Measurements from ENCODE around the gene GAS6. TPM values are rescaled to one million over a fixed set of nuclear protein-coding genes. Genes with fewer than 3 reads are reported as not detected.

Gene GAS6
- total and polyA plus RNA-seq, 7 experiments from 2014 or later = 0.38 to 5.5 (median 3.0) TPM; not detected in 1

DNA sequence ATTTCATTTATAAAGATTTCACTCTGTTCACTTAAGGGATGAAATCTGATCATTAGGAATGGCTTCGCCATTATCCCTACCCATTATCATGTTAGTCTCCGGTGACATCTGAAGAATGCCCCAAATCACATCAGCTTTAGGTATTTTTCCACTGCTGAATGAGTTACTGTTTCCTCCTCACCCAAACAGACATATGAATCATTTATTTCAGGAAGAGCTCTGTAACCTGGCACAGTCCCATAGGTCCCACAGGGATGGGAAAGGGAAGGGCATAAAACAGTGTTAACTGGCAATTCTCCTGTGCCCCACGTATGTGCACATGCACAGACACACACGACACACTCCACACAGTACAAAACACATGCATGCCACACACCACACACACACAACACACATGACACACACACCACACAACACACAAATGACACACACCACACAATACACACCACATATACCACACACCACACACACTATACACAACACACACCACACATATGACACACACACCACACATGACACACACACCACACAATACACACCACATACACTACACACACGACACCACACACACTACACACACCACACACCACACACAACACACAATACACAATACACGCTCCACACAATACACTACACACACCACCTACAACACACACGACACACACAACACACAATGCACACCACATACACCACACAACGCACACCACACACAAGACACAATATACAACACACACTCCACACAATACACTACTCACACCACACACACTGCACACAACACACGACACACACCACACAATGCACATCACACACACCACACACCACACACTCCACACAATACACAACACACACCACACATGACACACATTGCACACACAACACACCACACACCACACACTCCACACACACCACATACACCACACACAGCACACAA lies 89.4 kb downstream of the GAS6 start:
- ChIA-PET CTCF (interaction anchor here (0.6 kb wide), 1 partner anchor 12 kb away, joined by 3 read pairs; no protein-coding TSS in a partner anchor), POLR2A (no interaction called here)
- Histone ChIP-seq H3K27me3 (ENCODE audit: control insufficient read depth in 2 of 2, insufficient read depth in 2 of 2, low read length in 2 of 2) (no peaks in the 10 kb centered on the region), H3K4me1 (ENCODE audit: control insufficient read depth in 2 of 2, insufficient read depth in 2 of 2, low read length in 2 of 2) (no peaks in the 10 kb centered on the region), H3K4me3 (ENCODE audit: low read length) (no peak overlapping the region), H3K9me3 (ENCODE audit: control insufficient read depth in 2 of 3, low read length in 3 of 3) (no peaks in the 10 kb centered on the region), H3K36me3 (ENCODE audit: control insufficient read depth in 2 of 3, insufficient read depth in 3 of 3, low read length in 3 of 3) (no peaks in the 10 kb centered on the region), H3K27ac (ENCODE audit: low read depth, low read length) (no peak overlapping the region)
- no peak for DNase-seq
- Mint-ChIP-seq H3K36me3 (no peaks in the 10 kb centered on the region), H3K4me1 (peaks cover 0 to 6% (median 0%) of the 10 kb centered on the region in 7 donors), H3K27ac (no peak overlapping the region), H3K27me3 (peaks cover 8 to 22% (median 15%) of the 10 kb centered on the region in 5 donors), H3K4me3 (no peak overlapping the region), H3K9me3 (peaks cover 0 to 11% (median 4%) of the 10 kb centered on the region in 11 donors)
- ATAC-seq = no peak
- intact Hi-C loops (cut with micrococcal nuclease) = no loop called here

GRCh38 chr13:113771709-113772331 lies 92.1 kb downstream of the GAS6 start:
- no peak overlapping the region for H3K27ac Mint-ChIP-seq
- ATAC-seq (peak; percentile 78), DNase-seq (no peak)
- H3K4me1 Mint-ChIP-seq = peaks cover 0 to 6% (median 0%) of the 10 kb centered on the region in 7 donors
- H3K27me3 Mint-ChIP-seq = peaks cover 0 to 4% (median 2%) of the 10 kb centered on the region in 5 donors
- H3K9me3 Mint-ChIP-seq = peaks cover 0 to 11% (median 4%) of the 10 kb centered on the region in 11 donors
- ChIA-PET POLR2A (no interaction called here), CTCF (no interaction called here)
- intact Hi-C loops (cut with micrococcal nuclease) = no loop called here
- Histone ChIP-seq H3K4me3 (ENCODE audit: low read length) (no peak overlapping the region), H3K9me3 (ENCODE audit: control insufficient read depth in 2 of 3, low read length in 3 of 3) (no peaks in the 10 kb centered on the region), H3K27ac (ENCODE audit: low read depth, low read length) (no peak overlapping the region), H3K27me3 (ENCODE audit: control insufficient read depth in 2 of 2, insufficient read depth in 2 of 2, low read length in 2 of 2) (no peaks in the 10 kb centered on the region), H3K36me3 (ENCODE audit: control insufficient read depth in 2 of 3, insufficient read depth in 3 of 3, low read length in 3 of 3) (no peaks in the 10 kb centered on the region), H3K4me1 (ENCODE audit: control insufficient read depth in 2 of 2, insufficient read depth in 2 of 2, low read length in 2 of 2) (no peaks in the 10 kb centered on the region)
- no peak overlapping the region for H3K4me3 Mint-ChIP-seq
- no peaks in the 10 kb centered on the region for H3K36me3 Mint-ChIP-seq

- DNase-seq (no peak), ATAC-seq (no peak)
- no peaks in the 10 kb centered on the region for H3K9me3 ChIP-seq (ENCODE audit: control insufficient read depth in 2 of 3, low read length in 3 of 3)
- intact Hi-C loops (cut with micrococcal nuclease) = no loop called here
- no peaks in the 10 kb centered on the region for H3K4me1 ChIP-seq (ENCODE audit: control insufficient read depth in 2 of 2, insufficient read depth in 2 of 2, low read length in 2 of 2)
- no peak overlapping the region for H3K4me3 ChIP-seq (ENCODE audit: low read length)
- H3K27ac Mint-ChIP-seq = no peak overlapping the region
- CTCF ChIA-PET = no interaction called here
- no peak overlapping the region for H3K4me3 Mint-ChIP-seq
- H3K36me3 Mint-ChIP-seq = no peaks in the 10 kb centered on the region
- H3K36me3 ChIP-seq (ENCODE audit: control insufficient read depth in 2 of 3, insufficient read depth in 3 of 3, low read length in 3 of 3) = no peaks in the 10 kb centered on the region
- H3K4me1 Mint-ChIP-seq = peaks cover 0 to 6% (median 0%) of the 10 kb centered on the region in 7 donors
- H3K27me3 ChIP-seq (ENCODE audit: control insufficient read depth in 2 of 2, insufficient read depth in 2 of 2, low read length in 2 of 2) = no peaks in the 10 kb centered on the region
- peaks cover 0 to 11% (median 4%) of the 10 kb centered on the region in 11 donors for H3K9me3 Mint-ChIP-seq
- POLR2A ChIA-PET = no interaction called here
- H3K27ac ChIP-seq (ENCODE audit: low read depth, low read length) = no peak overlapping the region
- peaks cover 0 to 4% (median 0%) of the 10 kb centered on the region in 5 donors for H3K27me3 Mint-ChIP-seq
Observed at GRCh38 chr13:113770937-113771336, 92.9 kb downstream of the GAS6 start.

Other genes with a start within 250 kb of the GAS6 start
- not detected for gene ATP4B, start 205.9 kb downstream of the GAS6 start, total RNA-seq
- not detected for gene ATP4B, start 205.9 kb downstream of the GAS6 start, polyA plus RNA-seq
- not detected for gene GRK1, start 196.9 kb downstream of the GAS6 start, total RNA-seq
- not detected for gene GRK1, start 196.9 kb downstream of the GAS6 start, polyA plus RNA-seq
- 1 to 10 TPM in 4 of 5 experiments, under 1 TPM in 1; 0.62 to 3.3 (median 1.6) TPM for gene TMEM255B, start 104.8 kb downstream of the GAS6 start, total RNA-seq
- gene TMEM255B, start 104.8 kb downstream of the GAS6 start, polyA plus RNA-seq = under 1 TPM in 1 of 2 donors, not detected in 1; 0.08 TPM
- gene C13orf46, start 110.0 kb upstream of the GAS6 start, total RNA-seq = 10 to 100 TPM in 4 of 5 experiments, 1 to 10 TPM in 1; 8.0 to 27.0 (median 19.1) TPM
- 1 to 10 TPM; 1.3 to 1.4 TPM for gene C13orf46, start 110.0 kb upstream of the GAS6 start, polyA plus RNA-seq

Measured in naive thymus-derived CD4-positive, alpha-beta T cell (primary cell).